ENCODE data around the gene MDP1. TPM values are rescaled to one million over a fixed set of nuclear protein-coding genes. Genes with fewer than 3 reads are reported as not detected.

MDP1 gene
- total RNA-seq = 11.6 and 13.5 TPM in 2 replicates

GRCh38 chr14:24215495-24216344 lies at the start of gene MDP1:
MDP1 (minus strand) TSS chr14:24216066; CDS start chr14:24215955, 111 bp downstream.
- Mint-ChIP-seq H3K27ac (peak within 1 kb of the TSS; percentile 96), H3K4me3 (peak within 1 kb of the TSS; percentile 93), H3K4me1 (peaks cover 43% of the 10 kb centered on the region), H3K27me3 (peaks cover 2% of the 10 kb centered on the region), H3K9me3 (no peaks in the 10 kb centered on the region), H3K36me3 (ENCODE audit: low read depth) (peaks cover 38% of the 10 kb centered on the region)
- intact Hi-C loops (cut with micrococcal nuclease) = loop anchor here (2.0 kb wide), 1 partner anchor 81 kb away; no protein-coding TSS in a partner anchor
- peak; percentile 96 for DNase-seq

- Mint-ChIP-seq H3K4me3 (no peak overlapping the region), H3K27ac (no peak overlapping the region), H3K36me3 (ENCODE audit: low read depth) (peaks cover 32% of the 10 kb centered on the region), H3K4me1 (peaks cover 2% of the 10 kb centered on the region), H3K27me3 (no peaks in the 10 kb centered on the region), H3K9me3 (no peaks in the 10 kb centered on the region)
- intact Hi-C loops (cut with micrococcal nuclease) = no loop called here
- DNase-seq = no peak
Observed at GRCh38 chr14:24264298-24264697, 48.4 kb upstream of the MDP1 start.

- no peak for DNase-seq
- Mint-ChIP-seq H3K4me3 (no peak overlapping the region), H3K36me3 (ENCODE audit: low read depth) (peaks cover 29% of the 10 kb centered on the region), H3K27ac (no peak overlapping the region), H3K27me3 (no peaks in the 10 kb centered on the region), H3K4me1 (peaks cover 2% of the 10 kb centered on the region), H3K9me3 (no peaks in the 10 kb centered on the region)
- intact Hi-C loops (cut with micrococcal nuclease) = no loop called here
Observed at GRCh38 chr14:24263848-24264247, 48.0 kb upstream of the MDP1 start.

GRCh38 chr14:24262821-24263733 lies 47.2 kb upstream of the MDP1 start, which contains the start of gene TGM1:
TGM1 (minus strand) TSS chr14:24263177; CDS start chr14:24262352, 825 bp downstream.
- no peak for DNase-seq
- Mint-ChIP-seq H3K27me3 (no peaks in the 10 kb centered on the region), H3K9me3 (no peaks in the 10 kb centered on the region), H3K4me1 (peaks cover 2% of the 10 kb centered on the region), H3K36me3 (ENCODE audit: low read depth) (peaks cover 25% of the 10 kb centered on the region), H3K27ac (no peak within 1 kb of the TSS), H3K4me3 (no peak within 1 kb of the TSS)
- intact Hi-C loops (cut with micrococcal nuclease) = no loop called here

- Mint-ChIP-seq H3K27me3 (no peaks in the 10 kb centered on the region), H3K4me3 (no peak overlapping the region), H3K27ac (no peak overlapping the region), H3K36me3 (ENCODE audit: low read depth) (peaks cover 22% of the 10 kb centered on the region), H3K4me1 (no peaks in the 10 kb centered on the region), H3K9me3 (no peaks in the 10 kb centered on the region)
- intact Hi-C loops (cut with micrococcal nuclease) = no loop called here
- DNase-seq = no peak
Observed at GRCh38 chr14:24261969-24262327, 46.1 kb upstream of the MDP1 start.

- intact Hi-C loops (cut with micrococcal nuclease) = no loop called here
- H3K27ac Mint-ChIP-seq = no peak overlapping the region
Observed at GRCh38 chr14:24261256-24261968, 45.5 kb upstream of the MDP1 start.

GRCh38 chr14:24260780-24261157 lies 44.9 kb upstream of the MDP1 start:
- no peaks in the 10 kb centered on the region for H3K4me1 Mint-ChIP-seq
- H3K27ac Mint-ChIP-seq = no peak overlapping the region
- intact Hi-C loops (cut with micrococcal nuclease) = no loop called here
- no peaks in the 10 kb centered on the region for H3K27me3 Mint-ChIP-seq
- DNase-seq = no peak
- no peaks in the 10 kb centered on the region for H3K9me3 Mint-ChIP-seq
- H3K36me3 Mint-ChIP-seq (ENCODE audit: low read depth) = peaks cover 11% of the 10 kb centered on the region
- H3K4me3 Mint-ChIP-seq = no peak overlapping the region

More at GRCh38 chr14:24261256-24261968, 45.5 kb upstream of the MDP1 start:
- no peaks in the 10 kb centered on the region for H3K9me3 Mint-ChIP-seq
- H3K4me1 Mint-ChIP-seq = no peaks in the 10 kb centered on the region
- H3K4me3 Mint-ChIP-seq = no peak overlapping the region
- peaks cover 16% of the 10 kb centered on the region for H3K36me3 Mint-ChIP-seq (ENCODE audit: low read depth)
- no peaks in the 10 kb centered on the region for H3K27me3 Mint-ChIP-seq
- DNase-seq = no peak

- no peak for DNase-seq
- no peak overlapping the region for H3K4me3 Mint-ChIP-seq
- no peaks in the 10 kb centered on the region for H3K4me1 Mint-ChIP-seq
- no peaks in the 10 kb centered on the region for H3K9me3 Mint-ChIP-seq
- no peak overlapping the region for H3K27ac Mint-ChIP-seq
- intact Hi-C loops (cut with micrococcal nuclease) = no loop called here
- H3K36me3 Mint-ChIP-seq (ENCODE audit: low read depth) = peaks cover 10% of the 10 kb centered on the region
- H3K27me3 Mint-ChIP-seq = no peaks in the 10 kb centered on the region
Observed at GRCh38 chr14:24260026-24260779, 44.3 kb upstream of the MDP1 start.

GRCh38 chr14:24259282-24260025 lies 43.6 kb upstream of the MDP1 start:
- Mint-ChIP-seq H3K4me1 (no peaks in the 10 kb centered on the region), H3K27me3 (no peaks in the 10 kb centered on the region), H3K4me3 (no peak overlapping the region), H3K27ac (no peak overlapping the region), H3K36me3 (ENCODE audit: low read depth) (peaks cover 9% of the 10 kb centered on the region), H3K9me3 (no peaks in the 10 kb centered on the region)
- intact Hi-C loops (cut with micrococcal nuclease) = no loop called here
- DNase-seq = no peak

GRCh38 chr14:24258548-24259265 lies 42.8 kb upstream of the MDP1 start:
- intact Hi-C loops (cut with micrococcal nuclease) = no loop called here
- no peak for DNase-seq
- no peak overlapping the region for H3K4me3 Mint-ChIP-seq
- H3K4me1 Mint-ChIP-seq = no peaks in the 10 kb centered on the region
- H3K9me3 Mint-ChIP-seq = no peaks in the 10 kb centered on the region
- no peak overlapping the region for H3K27ac Mint-ChIP-seq
- peaks cover 14% of the 10 kb centered on the region for H3K36me3 Mint-ChIP-seq (ENCODE audit: low read depth)
- no peaks in the 10 kb centered on the region for H3K27me3 Mint-ChIP-seq

- intact Hi-C loops (cut with micrococcal nuclease) = no loop called here
- Mint-ChIP-seq H3K4me1 (no peaks in the 10 kb centered on the region), H3K4me3 (no peak overlapping the region), H3K27me3 (no peaks in the 10 kb centered on the region), H3K9me3 (no peaks in the 10 kb centered on the region), H3K36me3 (ENCODE audit: low read depth) (peaks cover 14% of the 10 kb centered on the region), H3K27ac (no peak overlapping the region)
- DNase-seq = no peak
Observed at GRCh38 chr14:24258119-24258518, 42.3 kb upstream of the MDP1 start.

GRCh38 chr14:24256960-24257359 lies 41.1 kb upstream of the MDP1 start:
- no peak overlapping the region for H3K27ac Mint-ChIP-seq
- H3K4me1 Mint-ChIP-seq = no peaks in the 10 kb centered on the region
- H3K27me3 Mint-ChIP-seq = no peaks in the 10 kb centered on the region
- no peak overlapping the region for H3K4me3 Mint-ChIP-seq
- no peak for DNase-seq
- peaks cover 11% of the 10 kb centered on the region for H3K36me3 Mint-ChIP-seq (ENCODE audit: low read depth)
- intact Hi-C loops (cut with micrococcal nuclease) = no loop called here
- no peaks in the 10 kb centered on the region for H3K9me3 Mint-ChIP-seq
